Peyer's patch (tissue), 4 donors: ENCODE measurements around the gene TMEM125.

Experiments used
- CTCF ChIP-seq, 6 experiments: fragments of 450-650 bp in 4 of 6; fragments of 200-600 bp in 2 of 6; sonication (generic) in 1 of 6; IDR thresholded peaks; one replicate each; pipeline ENCODE4 v1.5.1; 2017 to 2019; ENCODE audit warnings: antibody characterized with exemption in 6 of 6, mild to moderate bottlenecking in 3 of 6, moderate library complexity in 1 of 6
- POLR2A ChIP-seq, 2 donors: fragments of 450-650 bp; IDR thresholded peaks; one replicate each; pipeline ENCODE4 v1.5.1; 2017; ENCODE audit warnings: antibody characterized with exemption in 2 of 2, mild to moderate bottlenecking in 2 of 2, moderate library complexity in 2 of 2

DNA sequence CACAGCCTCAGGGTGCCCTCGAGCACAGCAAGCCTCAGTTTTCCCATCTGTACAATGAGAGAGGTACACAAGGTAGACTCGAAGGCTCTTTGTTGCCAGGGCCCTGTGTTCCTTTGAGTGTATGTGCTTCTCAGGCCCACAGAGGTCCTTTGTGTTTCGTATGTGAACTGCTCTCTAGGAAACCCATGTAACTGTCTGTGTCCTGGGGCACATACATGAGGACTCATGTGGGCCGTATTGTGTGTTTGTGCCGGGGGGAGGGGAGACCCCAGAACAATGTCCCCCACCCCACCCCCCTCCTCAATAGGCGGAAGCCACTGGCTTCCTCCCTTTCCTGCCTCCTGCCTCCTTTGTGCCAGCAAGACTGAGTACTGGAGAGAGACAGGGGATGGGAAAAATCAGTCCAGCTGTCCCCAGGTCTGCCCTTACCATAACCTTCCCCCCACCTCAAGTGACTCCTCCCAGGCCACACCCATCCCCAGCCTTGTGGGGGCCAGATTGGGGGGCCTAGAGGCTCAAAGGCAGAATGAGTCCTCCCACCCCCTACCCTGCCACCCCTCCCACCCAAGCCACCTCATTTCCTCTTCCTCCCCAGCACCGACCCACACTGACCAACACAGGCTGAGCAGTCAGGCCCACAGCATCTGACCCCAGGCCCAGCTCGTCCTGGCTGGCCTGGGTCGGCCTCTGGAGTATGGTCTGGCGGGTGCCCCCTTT, 30.8 kb downstream of the TMEM125 start, which contains the start of gene TIE1:
- TF ChIP-seq CTCF (IDR thresholded peaks at IDR 0.05) (no peak), POLR2A (IDR thresholded peaks at IDR 0.05) (no peak)
